Mucosa of stomach (tissue), 1 donor: ENCODE measurements around the gene PRAMEF17.
"Not testable (repeated sequence)": the region's sequence is repeated elsewhere in the genome, so short reads cannot be mapped to it uniquely, and the experiment has no call there.

Source experiments
- H3K27me3 ChIP-seq: one replicate; pipeline ENCODE4 v1.7.0; 2013; ENCODE audit warnings: mild to moderate bottlenecking, low read length; ENCODE audit not compliant: control insufficient read depth, insufficient read depth
- H3K36me3 ChIP-seq: one replicate; pipeline ENCODE4 v1.7.0; 2013; ENCODE audit warnings: low read length; ENCODE audit not compliant: control insufficient read depth, insufficient read depth
- H3K4me1 ChIP-seq: one replicate; pipeline ENCODE4 v1.7.0; 2013; ENCODE audit warnings: mild to moderate bottlenecking, low read length; ENCODE audit not compliant: control insufficient read depth, insufficient read depth
- H3K4me3 ChIP-seq: one replicate; pipeline ENCODE4 v1.7.0; 2013; ENCODE audit warnings: low read length
- H3K9ac ChIP-seq: one replicate; pipeline ENCODE4 v1.7.0; 2013; ENCODE audit warnings: mild to moderate bottlenecking, low read length, moderate library complexity
- H3K9me3 ChIP-seq: one replicate; pipeline ENCODE4 v1.7.0; 2013; ENCODE audit warnings: mild to moderate bottlenecking, low read length, moderate library complexity; ENCODE audit not compliant: control insufficient read depth
- donor health status: Pancreatic carcinoma.

Gene PRAMEF17

DNA sequence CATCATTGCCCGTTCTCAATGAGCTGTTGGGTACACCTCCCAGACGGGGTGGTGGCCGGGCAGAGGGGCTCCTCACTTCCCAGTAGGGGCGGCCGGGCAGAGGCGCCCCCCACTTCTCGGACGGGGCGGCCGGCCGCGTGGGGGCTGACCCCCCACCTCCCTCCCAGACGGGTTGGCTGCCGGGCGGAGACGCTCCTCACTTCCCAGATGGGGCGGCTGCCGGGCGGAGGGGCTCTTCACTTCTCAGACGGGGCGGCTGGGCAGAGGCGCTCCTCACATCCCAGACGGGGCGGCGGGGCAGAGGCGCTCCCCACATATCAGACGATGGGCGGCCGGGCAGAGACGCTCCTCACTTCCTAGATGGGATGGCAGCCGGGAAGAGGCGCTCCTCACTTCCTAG, 5.3 kb downstream of the PRAMEF17 start:
- H3K36me3 ChIP-seq, H3K27me3 ChIP-seq, H3K4me3 ChIP-seq, H3K9me3 ChIP-seq, H3K4me1 ChIP-seq, H3K9ac ChIP-seq: not testable (repeated sequence)

DNA sequence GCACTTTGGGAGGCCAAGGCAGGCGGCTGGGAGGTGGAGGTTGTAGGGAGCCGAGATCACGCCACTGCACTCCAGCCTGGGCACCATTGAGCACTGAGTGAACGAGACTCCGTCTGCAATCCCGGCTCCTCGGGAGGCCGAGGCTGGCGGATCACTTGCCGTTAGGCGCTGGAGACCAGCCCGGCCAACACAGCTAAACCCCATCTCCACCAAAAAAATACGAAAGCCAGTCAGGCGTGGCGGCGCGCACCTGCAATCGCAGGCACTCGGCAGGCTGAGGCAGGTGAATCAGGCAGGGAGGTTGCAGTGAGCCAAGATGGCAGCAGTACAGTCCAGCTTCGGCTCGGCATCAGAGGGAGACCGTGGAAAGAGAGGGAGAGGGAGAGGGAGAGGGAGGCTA, 5.9 kb downstream of the PRAMEF17 start:
- not testable (repeated sequence) for H3K9me3 ChIP-seq, H3K4me3 ChIP-seq, H3K27me3 ChIP-seq, H3K36me3 ChIP-seq, H3K9ac ChIP-seq, H3K4me1 ChIP-seq

DNA sequence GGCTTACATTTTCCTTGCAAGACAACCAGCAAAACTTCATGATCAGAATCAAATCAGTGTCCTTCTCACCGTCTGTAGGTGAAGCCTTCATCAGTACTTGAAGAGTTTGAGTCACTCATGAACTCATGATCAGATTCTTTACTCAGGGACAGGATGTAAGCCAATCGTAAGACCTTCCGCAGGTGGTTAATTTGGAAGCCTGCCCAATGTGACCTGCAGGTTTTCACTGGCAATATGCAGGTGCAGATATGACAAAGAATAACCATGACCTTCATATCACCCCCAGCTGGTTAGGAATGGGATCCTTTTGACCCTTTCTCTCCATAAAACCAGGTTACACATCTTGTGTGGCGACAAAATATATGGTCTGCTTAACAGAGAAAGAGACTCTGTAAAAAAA, 18.4 kb downstream of the PRAMEF17 start:
- Histone ChIP-seq H3K9ac (no peak overlapping the region), H3K4me1 (no peaks in the 10 kb centered on the region), H3K4me3 (no peak overlapping the region), H3K9me3 (no peaks in the 10 kb centered on the region), H3K36me3 (no peaks in the 10 kb centered on the region), H3K27me3 (no peaks in the 10 kb centered on the region)

DNA sequence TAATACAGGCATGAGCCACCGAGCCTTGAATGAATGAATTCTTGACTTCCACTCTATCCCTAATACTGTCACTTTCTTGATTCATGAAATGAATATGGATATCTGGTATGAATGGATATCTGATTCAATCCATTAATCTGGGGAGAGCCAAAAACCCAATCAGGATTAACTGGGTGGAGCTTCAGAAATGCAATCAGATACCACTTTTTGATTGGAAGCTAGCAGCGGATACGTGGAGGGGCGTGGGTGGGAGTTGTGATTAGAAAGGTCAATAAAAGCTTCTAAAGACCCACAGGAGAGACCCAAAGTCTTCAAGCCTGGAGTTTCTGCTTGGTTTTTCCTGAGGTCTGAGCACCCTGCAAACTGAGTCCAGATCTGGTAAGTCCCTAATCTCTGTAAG, 20.7 kb downstream of the PRAMEF17 start, which contains the start of gene PRAMEF20:
Gene PRAMEF20 (plus strand): TSS at position 301 of the 400 bp plus-strand sequence. CDS start 5,905 bp downstream, outside the sequence.
- H3K4me3 ChIP-seq, H3K36me3 ChIP-seq, H3K27me3 ChIP-seq, H3K4me1 ChIP-seq, H3K9me3 ChIP-seq, H3K9ac ChIP-seq: not testable (repeated sequence)

DNA sequence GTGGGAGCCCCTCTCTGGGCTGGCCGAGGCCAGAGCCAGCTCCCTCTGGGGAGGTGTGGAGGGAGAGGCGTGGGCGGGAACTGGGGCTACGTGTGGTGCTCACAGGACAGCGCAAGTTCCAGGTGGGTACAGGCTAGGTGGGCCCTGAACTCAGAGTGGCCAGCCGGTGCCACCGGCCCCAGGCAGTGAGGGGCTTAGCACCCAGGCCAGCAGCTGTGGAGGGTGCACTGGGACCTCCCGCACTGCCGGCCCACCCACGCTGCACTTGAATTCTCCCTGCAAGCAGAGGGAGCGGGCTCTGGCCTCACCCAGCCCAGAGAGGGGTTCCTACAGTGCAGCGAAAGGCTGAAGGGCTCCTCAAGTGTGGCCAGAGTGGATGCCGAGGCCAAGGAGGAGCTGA, 41.1 kb downstream of the PRAMEF17 start:
- Histone ChIP-seq H3K36me3 (no peaks in the 10 kb centered on the region), H3K4me3 (no peak overlapping the region), H3K9me3 (no peaks in the 10 kb centered on the region), H3K27me3 (no peaks in the 10 kb centered on the region), H3K4me1 (no peaks in the 10 kb centered on the region), H3K9ac (no peak overlapping the region)

DNA sequence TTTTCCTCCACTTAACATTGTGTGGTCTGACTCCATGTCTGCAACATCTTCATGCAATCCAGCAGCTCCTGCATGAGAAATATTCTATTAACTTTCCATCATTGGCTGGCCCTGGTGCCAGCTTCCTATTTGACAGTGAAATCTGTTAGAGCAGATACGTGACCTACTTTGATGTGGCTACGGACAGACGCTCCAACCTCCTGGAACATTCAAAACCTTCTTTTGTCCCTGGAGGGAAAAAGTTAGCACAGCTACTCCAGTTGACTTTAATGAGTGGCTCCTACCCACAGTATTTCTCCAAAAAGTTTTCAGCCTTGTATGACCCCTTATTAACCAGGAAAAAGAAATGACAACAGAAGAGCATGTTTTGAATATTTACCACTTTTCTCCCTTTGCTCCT, 42.8 kb downstream of the PRAMEF17 start:
- Histone ChIP-seq H3K4me1 (no peaks in the 10 kb centered on the region), H3K9me3 (no peaks in the 10 kb centered on the region), H3K27me3 (no peaks in the 10 kb centered on the region), H3K9ac (no peak overlapping the region), H3K36me3 (no peaks in the 10 kb centered on the region), H3K4me3 (no peak overlapping the region)

DNA sequence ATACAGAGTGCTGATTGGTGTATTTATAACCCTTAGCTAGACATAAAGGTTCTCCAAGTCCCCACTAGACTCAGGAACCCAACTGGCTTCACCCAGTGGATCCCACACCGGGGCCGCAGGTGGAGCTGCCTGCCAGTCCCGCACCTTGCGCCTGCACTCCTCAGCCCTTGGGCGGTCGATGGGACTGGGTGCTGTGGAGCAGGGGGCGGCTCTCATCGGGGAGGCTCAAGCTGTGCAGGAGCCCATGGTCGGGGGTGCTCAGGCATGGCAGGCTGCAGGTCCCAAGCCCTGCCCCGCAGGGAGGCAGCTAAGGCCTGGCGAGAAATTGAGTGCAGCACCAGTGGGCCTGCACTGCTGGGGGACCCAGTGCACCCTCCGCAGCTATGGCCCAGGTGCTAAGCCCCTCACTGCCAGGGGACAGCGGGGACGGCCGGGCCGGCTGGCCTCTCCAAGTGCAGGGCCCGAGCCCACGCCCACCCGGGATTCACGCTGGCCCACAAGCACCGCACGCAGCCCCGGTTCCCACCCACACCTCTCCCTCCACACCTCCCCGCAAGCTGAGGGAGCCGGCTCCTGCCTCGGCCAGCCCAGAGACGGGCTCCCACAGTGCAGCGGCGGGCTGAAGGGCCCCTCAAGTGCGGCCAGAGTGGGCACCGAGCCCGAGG, 44.4 kb downstream of the PRAMEF17 start:
- not testable (repeated sequence) for H3K9ac ChIP-seq

DNA sequence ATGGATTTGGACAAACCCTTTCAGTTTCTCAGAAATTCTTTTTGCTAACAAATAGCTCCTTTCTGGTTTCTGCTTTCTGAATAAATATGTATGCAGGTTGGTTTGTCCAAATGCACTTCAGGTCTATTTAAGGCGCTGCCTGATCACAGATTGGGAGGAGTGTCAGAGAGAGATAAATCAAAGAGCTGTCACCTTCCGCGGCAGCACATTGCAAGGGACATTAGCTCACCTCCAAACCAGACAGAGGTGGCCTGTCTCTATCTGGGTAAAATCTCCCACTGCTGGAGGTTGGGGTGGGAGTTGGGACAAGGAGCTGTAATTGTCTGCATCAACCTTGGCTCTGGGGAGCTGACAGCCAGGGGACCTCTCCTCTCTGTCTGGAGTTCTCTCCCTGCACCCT, 46.0 kb downstream of the PRAMEF17 start:
- Histone ChIP-seq H3K4me1 (no peaks in the 10 kb centered on the region), H3K27me3 (no peaks in the 10 kb centered on the region), H3K36me3 (no peaks in the 10 kb centered on the region), H3K4me3 (no peak overlapping the region), H3K9me3 (no peaks in the 10 kb centered on the region), H3K9ac (no peak overlapping the region)

More for the DNA sequence above, 44.4 kb downstream of the PRAMEF17 start:
- H3K27me3 ChIP-seq, H3K4me3 ChIP-seq, H3K36me3 ChIP-seq, H3K9me3 ChIP-seq, H3K4me1 ChIP-seq: not testable (repeated sequence)

DNA sequence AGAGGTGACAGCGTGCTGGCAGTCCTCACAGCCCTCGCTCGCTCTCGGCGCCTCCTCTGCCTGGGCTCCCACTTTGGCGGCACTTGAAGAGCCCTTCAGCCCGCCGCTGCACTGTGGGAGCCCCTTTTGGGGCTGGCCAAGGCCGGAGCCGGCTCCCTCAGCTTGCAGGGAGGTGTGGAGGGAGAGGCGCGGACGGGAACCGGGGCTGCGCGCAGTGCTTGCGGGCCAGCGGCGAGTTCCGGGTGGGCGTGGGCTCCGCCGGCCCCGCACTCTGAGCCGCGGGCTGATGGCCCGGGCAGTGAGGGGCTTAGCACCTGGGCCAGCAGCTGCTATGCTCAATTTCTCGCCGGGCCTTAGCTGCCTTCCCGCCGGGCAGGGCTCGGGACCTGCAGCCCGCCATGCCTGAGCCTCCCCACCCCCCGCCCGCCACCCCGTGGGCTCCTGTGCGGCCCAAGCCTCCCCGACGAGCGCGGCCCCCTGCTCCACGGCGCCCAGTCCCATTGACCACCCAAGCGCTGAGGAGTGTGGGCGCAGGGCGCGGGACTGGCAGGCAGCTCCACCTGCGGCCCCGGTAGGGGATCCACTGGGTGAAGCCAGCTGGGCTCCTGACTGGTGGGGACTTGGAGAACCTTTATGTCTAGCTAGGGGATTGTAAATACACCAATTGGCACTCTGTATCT, 49.8 kb downstream of the PRAMEF17 start:
- H3K27me3 ChIP-seq, H3K36me3 ChIP-seq, H3K4me1 ChIP-seq, H3K9me3 ChIP-seq, H3K4me3 ChIP-seq, H3K9ac ChIP-seq: not testable (repeated sequence)
